Effector memory CD4-positive, alpha-beta T cell (primary cell): Measurements from ENCODE around the gene POLR2E.
A peak's percentile ranks its signal among the peaks of the same experiment; 100 is the strongest.

Experiments used
- DNase-seq, 3 donors: peaks; one replicate each; pipeline ENCODE4 v3.0.0-alpha.2; 2020
- H3K27ac ChIP-seq: 2 replicates; pipeline ENCODE4 v1.7.0; 2013; ENCODE audit warnings: mild to moderate bottlenecking, low read length, moderate library complexity; ENCODE audit not compliant: insufficient read depth, poor library complexity, severe bottlenecking
- H3K27me3 ChIP-seq: replicated peaks from 2 replicates; pipeline ENCODE4 v1.7.0; 2013; ENCODE audit warnings: mild to moderate bottlenecking, low read length; ENCODE audit not compliant: insufficient read depth, control insufficient read depth, poor library complexity, severe bottlenecking
- H3K36me3 ChIP-seq: 2 replicates; pipeline ENCODE4 v1.7.0; 2013; ENCODE audit warnings: mild to moderate bottlenecking, low read length, moderate library complexity; ENCODE audit not compliant: control insufficient read depth, insufficient read depth
- H3K4me1 ChIP-seq: 2 replicates; pipeline ENCODE4 v1.7.0; 2013; ENCODE audit warnings: low read length, mild to moderate bottlenecking; ENCODE audit not compliant: control insufficient read depth, insufficient read depth, poor library complexity, severe bottlenecking
- H3K4me3 ChIP-seq: 2 replicates; pipeline ENCODE4 v1.7.0; 2013; ENCODE audit warnings: low read length, low read depth, mild to moderate bottlenecking; ENCODE audit not compliant: insufficient read depth, poor library complexity, severe bottlenecking
- H3K9me3 ChIP-seq: 2 replicates; pipeline ENCODE4 v1.7.0; 2013; ENCODE audit warnings: mild to moderate bottlenecking, low read length, moderate library complexity; ENCODE audit not compliant: control insufficient read depth

Gene POLR2E

GRCh38 chr19:1052349-1052975, 42.7 kb downstream of the POLR2E start:
- Histone ChIP-seq H3K27ac (no peak overlapping the region), H3K4me3 (no peak overlapping the region), H3K36me3 (peaks cover 28% of the 10 kb centered on the region), H3K4me1 (peaks cover 1% of the 10 kb centered on the region), H3K9me3 (no peaks in the 10 kb centered on the region), H3K27me3 (no peaks in the 10 kb centered on the region)
- DNase-seq: no peak

GRCh38 chr19:1051791-1052190, 43.4 kb downstream of the POLR2E start:
- no peak overlapping the region for H3K4me3 ChIP-seq
- DNase-seq: no peak
- H3K36me3 ChIP-seq: peaks cover 31% of the 10 kb centered on the region
- H3K9me3 ChIP-seq: no peaks in the 10 kb centered on the region
- peaks cover 5% of the 10 kb centered on the region for H3K4me1 ChIP-seq
- H3K27me3 ChIP-seq: no peaks in the 10 kb centered on the region
- H3K27ac ChIP-seq: no peak overlapping the region

- Histone ChIP-seq H3K9me3 (no peaks in the 10 kb centered on the region), H3K4me3 (no peak overlapping the region), H3K27me3 (no peaks in the 10 kb centered on the region), H3K27ac (no peak overlapping the region), H3K4me1 (peaks cover 5% of the 10 kb centered on the region), H3K36me3 (peaks cover 31% of the 10 kb centered on the region)
- no peak for DNase-seq
These were observed 44.0 kb downstream of the POLR2E start for GRCh38 chr19:1050989-1051788.

- DNase-seq: no peak
- H3K27me3 ChIP-seq: no peaks in the 10 kb centered on the region
- H3K4me1 ChIP-seq: peaks cover 5% of the 10 kb centered on the region
- peaks cover 27% of the 10 kb centered on the region for H3K36me3 ChIP-seq
- H3K27ac ChIP-seq: no peak overlapping the region
- no peak overlapping the region for H3K4me3 ChIP-seq
- H3K9me3 ChIP-seq: no peaks in the 10 kb centered on the region
These were observed 45.4 kb downstream of the POLR2E start for GRCh38 chr19:1049800-1050199.

GRCh38 chr19:1049106-1049505, 46.1 kb downstream of the POLR2E start:
- no peak for DNase-seq
- Histone ChIP-seq H3K27ac (no peak overlapping the region), H3K27me3 (no peaks in the 10 kb centered on the region), H3K4me1 (peaks cover 5% of the 10 kb centered on the region), H3K36me3 (peaks cover 26% of the 10 kb centered on the region), H3K4me3 (no peak overlapping the region), H3K9me3 (no peaks in the 10 kb centered on the region)

- Histone ChIP-seq H3K36me3 (peaks cover 31% of the 10 kb centered on the region), H3K4me3 (no peak overlapping the region), H3K9me3 (no peaks in the 10 kb centered on the region), H3K4me1 (peaks cover 5% of the 10 kb centered on the region), H3K27ac (no peak overlapping the region), H3K27me3 (no peaks in the 10 kb centered on the region)
- no peak for DNase-seq
These were observed 47.5 kb downstream of the POLR2E start for GRCh38 chr19:1047696-1048147.

GRCh38 chr19:1046836-1047695, 48.1 kb downstream of the POLR2E start:
- Histone ChIP-seq H3K36me3 (peaks cover 38% of the 10 kb centered on the region), H3K4me3 (no peak overlapping the region), H3K9me3 (no peaks in the 10 kb centered on the region), H3K27ac (no peak overlapping the region), H3K4me1 (peaks cover 8% of the 10 kb centered on the region), H3K27me3 (no peaks in the 10 kb centered on the region)
- DNase-seq: no peak

- no peak for DNase-seq
- Histone ChIP-seq H3K9me3 (no peaks in the 10 kb centered on the region), H3K36me3 (peaks cover 41% of the 10 kb centered on the region), H3K27ac (no peak overlapping the region), H3K4me3 (no peak overlapping the region), H3K4me1 (peaks cover 12% of the 10 kb centered on the region), H3K27me3 (no peaks in the 10 kb centered on the region)
These were observed 49.0 kb downstream of the POLR2E start for GRCh38 chr19:1046117-1046626.

- Histone ChIP-seq H3K27ac (no peak overlapping the region), H3K27me3 (no peaks in the 10 kb centered on the region), H3K4me1 (peaks cover 20% of the 10 kb centered on the region), H3K36me3 (peaks cover 41% of the 10 kb centered on the region), H3K4me3 (no peak overlapping the region), H3K9me3 (no peaks in the 10 kb centered on the region)
- DNase-seq: peak; percentile 63 to 76 (median 68)
These were observed 50.0 kb downstream of the POLR2E start for GRCh38 chr19:1045247-1045603.
